Natural killer cell (primary cell): Measurements from ENCODE around the gene PRDM8. TPM values are rescaled to one million over a fixed set of nuclear protein-coding genes. Genes with fewer than 3 reads are reported as not detected.

Experiments used
- ATAC-seq, 3 donors: fragments of 150-1000 bp in 2 of 3; fragments of 200-7000 bp in 1 of 3; cut with Tn5 transposase; 1 replicate in 1 of 3; 2 replicates in 2 of 3; pipeline ENCODE4 v1.10.0; 2021; ENCODE audit warnings: mild to moderate bottlenecking in 2 of 3, moderate library complexity in 2 of 3
- DNase-seq, 2 donors: peaks; one replicate each; pipeline versions ENCODE4 v3.0.0 to v3.0.0-alpha.2; 2013 to 2021; ENCODE audit warnings: mixed read lengths in 1 of 2
- H3K27ac ChIP-seq: one replicate; pipeline ENCODE4 v1.5.1; 2013; ENCODE audit warnings: mild to moderate bottlenecking, low read length
- H3K27me3 ChIP-seq: one replicate; pipeline ENCODE4 v1.6.1; 2013; ENCODE audit warnings: low read length; ENCODE audit not compliant: control insufficient read depth, insufficient read depth
- H3K36me3 ChIP-seq: one replicate; pipeline ENCODE4 v1.6.1; 2013; ENCODE audit warnings: low read length; ENCODE audit not compliant: control insufficient read depth, insufficient read depth
- H3K4me1 ChIP-seq: one replicate; pipeline ENCODE4 v1.6.1; 2013; ENCODE audit warnings: low read length; ENCODE audit not compliant: control insufficient read depth, insufficient read depth
- H3K4me3 ChIP-seq: one replicate; pipeline ENCODE4 v1.5.1; 2013; ENCODE audit warnings: low read length
- H3K9me3 ChIP-seq: one replicate; pipeline ENCODE4 v1.6.1; 2013; ENCODE audit warnings: low read length; ENCODE audit not compliant: control insufficient read depth, insufficient read depth
- H3K27ac Mint-ChIP-seq, 2 donors: one replicate each; pipeline ENCODE4 v1.8.0; 2022; ENCODE audit warnings: mild to moderate bottlenecking in 2 of 2, mixed read lengths in 2 of 2, moderate library complexity in 1 of 2
- H3K27me3 Mint-ChIP-seq, 2 donors: one replicate each; pipeline ENCODE4 v1.8.0; 2022; ENCODE audit warnings: low read depth in 2 of 2, mixed read lengths in 2 of 2
- H3K36me3 Mint-ChIP-seq: one replicate; pipeline ENCODE4 v1.8.0; 2022; ENCODE audit warnings: mixed read lengths
- H3K4me1 Mint-ChIP-seq, 2 donors: one replicate each; pipeline ENCODE4 v1.8.0; 2022; ENCODE audit warnings: mixed read lengths in 2 of 2
- H3K4me3 Mint-ChIP-seq: one replicate; pipeline ENCODE4 v1.8.0; 2022; ENCODE audit warnings: mild to moderate bottlenecking, moderate library complexity, mixed read lengths
- H3K9me3 Mint-ChIP-seq, 2 donors: one replicate each; pipeline ENCODE4 v1.8.0; 2022; ENCODE audit warnings: mixed read lengths in 2 of 2
- CTCF ChIP-seq: fragments of 200-600 bp; IDR thresholded peaks from one replicate; pipeline ENCODE4 v1.8.0; 2022; ENCODE audit warnings: antibody characterized with exemption
- WGBS: methylation state at CpG from one replicate; pipeline ENCODE4 v1.1.7; 2013; ENCODE audit warnings: missing lambda C conversion rate; ENCODE audit not compliant: insufficient coverage; 5-methylcytosine and 5-hydroxymethylcytosine counted together
- intact Hi-C: fragments of 100-400 bp; cut with micrococcal nuclease; formaldehyde crosslinking; loops from one replicate; pipeline ENCODE4 v1.14.2; 2022
- total RNA-seq, 4 donors: library from RNA; stranded (reverse); fragments of 120-200 nt in 1 of 4; gene quantifications; one replicate each; pipeline versions ENCODE4 v1.2.3 to v1.2.4, GENCODE V29; 2013 to 2022

Gene PRDM8
- total RNA-seq, 3 donors from 2014 or later (not counting 1 experiment from before 2014, with no cell fraction given) = 5.8 to 6.2 (median 6.0) TPM

- no peaks in the 10 kb centered on the region for H3K36me3 ChIP-seq
- peaks cover 4% of the 10 kb centered on the region for H3K27me3 ChIP-seq
- 83% methylated on average over 5 of the region's 5 CpGs for WGBS
- DNase-seq (no peak), ATAC-seq (no peak)
- H3K9me3 Mint-ChIP-seq = no peaks in the 10 kb centered on the region
- no peak overlapping the region for H3K4me3 ChIP-seq
- peaks cover 0 to 3% of the 10 kb centered on the region in 2 donors for H3K4me1 Mint-ChIP-seq
- intact Hi-C loops = loop anchor here (10.0 kb wide), 2 partner anchors 88 to 298 kb away; no protein-coding TSS in a partner anchor
- no peaks in the 10 kb centered on the region for H3K36me3 Mint-ChIP-seq
- H3K4me3 Mint-ChIP-seq = no peak overlapping the region
- no peaks in the 10 kb centered on the region for H3K4me1 ChIP-seq
- no peaks in the 10 kb centered on the region for H3K9me3 ChIP-seq
- peaks cover 8 to 28% of the 10 kb centered on the region in 2 donors for H3K27me3 Mint-ChIP-seq
- no peak overlapping the region for H3K27ac Mint-ChIP-seq
- TF ChIP-seq CTCF = no peak
- no peak overlapping the region for H3K27ac ChIP-seq
Measured at GRCh38 chr4:80213117-80213815, 16.0 kb downstream of the PRDM8 start.

GRCh38 chr4:80215449-80216052 lies 18.2 kb downstream of the PRDM8 start:
- H3K4me3 Mint-ChIP-seq = no peak overlapping the region
- ATAC-seq (peak in 2 of 3 donors; percentile 34 to 51), DNase-seq (peak in 1 of 2 donors; percentile 56)
- Histone ChIP-seq H3K9me3 (no peaks in the 10 kb centered on the region), H3K36me3 (no peaks in the 10 kb centered on the region), H3K27me3 (peaks cover 6% of the 10 kb centered on the region), H3K4me3 (no peak overlapping the region), H3K27ac (no peak overlapping the region), H3K4me1 (no peaks in the 10 kb centered on the region)
- intact Hi-C loops = loop anchor here (1.0 to 10.0 kb wide), 4 partner anchors 31 to 1263 kb away; no protein-coding TSS in a partner anchor
- H3K9me3 Mint-ChIP-seq = no peaks in the 10 kb centered on the region
- H3K4me1 Mint-ChIP-seq = no peaks in the 10 kb centered on the region
- WGBS = 0% methylated on average over 2 of the region's 5 CpGs
- TF ChIP-seq CTCF = peak; percentile 88
- peaks cover 8 to 32% of the 10 kb centered on the region in 2 donors for H3K27me3 Mint-ChIP-seq
- no peak overlapping the region for H3K27ac Mint-ChIP-seq
- no peaks in the 10 kb centered on the region for H3K36me3 Mint-ChIP-seq

- intact Hi-C loops = loop anchor here (10.0 kb wide), 2 partner anchors 91 to 301 kb away; no protein-coding TSS in a partner anchor
- Histone ChIP-seq H3K4me3 (no peak overlapping the region), H3K27ac (no peak overlapping the region), H3K36me3 (no peaks in the 10 kb centered on the region), H3K9me3 (no peaks in the 10 kb centered on the region), H3K4me1 (no peaks in the 10 kb centered on the region), H3K27me3 (peaks cover 6% of the 10 kb centered on the region)
- ATAC-seq (no peak), DNase-seq (no peak)
- no peak overlapping the region for H3K4me3 Mint-ChIP-seq
- H3K36me3 Mint-ChIP-seq = no peaks in the 10 kb centered on the region
- no peaks in the 10 kb centered on the region for H3K9me3 Mint-ChIP-seq
- H3K27me3 Mint-ChIP-seq = peaks cover 9 to 25% of the 10 kb centered on the region in 2 donors
- no peak for TF ChIP-seq CTCF
- H3K4me1 Mint-ChIP-seq = no peaks in the 10 kb centered on the region
- no peak overlapping the region for H3K27ac Mint-ChIP-seq
- WGBS = no CpG with 5 or more reads among the region's 2 CpGs
Measured at GRCh38 chr4:80216100-80216761, 18.9 kb downstream of the PRDM8 start.
